ENCODE results near the gene ARL4A. TPM values are rescaled to one million over a fixed set of nuclear protein-coding genes. Genes with fewer than 3 reads are reported as not detected.

ARL4A gene
- total RNA-seq, 1 donor from 2014 or later: 34.9 TPM

DNA sequence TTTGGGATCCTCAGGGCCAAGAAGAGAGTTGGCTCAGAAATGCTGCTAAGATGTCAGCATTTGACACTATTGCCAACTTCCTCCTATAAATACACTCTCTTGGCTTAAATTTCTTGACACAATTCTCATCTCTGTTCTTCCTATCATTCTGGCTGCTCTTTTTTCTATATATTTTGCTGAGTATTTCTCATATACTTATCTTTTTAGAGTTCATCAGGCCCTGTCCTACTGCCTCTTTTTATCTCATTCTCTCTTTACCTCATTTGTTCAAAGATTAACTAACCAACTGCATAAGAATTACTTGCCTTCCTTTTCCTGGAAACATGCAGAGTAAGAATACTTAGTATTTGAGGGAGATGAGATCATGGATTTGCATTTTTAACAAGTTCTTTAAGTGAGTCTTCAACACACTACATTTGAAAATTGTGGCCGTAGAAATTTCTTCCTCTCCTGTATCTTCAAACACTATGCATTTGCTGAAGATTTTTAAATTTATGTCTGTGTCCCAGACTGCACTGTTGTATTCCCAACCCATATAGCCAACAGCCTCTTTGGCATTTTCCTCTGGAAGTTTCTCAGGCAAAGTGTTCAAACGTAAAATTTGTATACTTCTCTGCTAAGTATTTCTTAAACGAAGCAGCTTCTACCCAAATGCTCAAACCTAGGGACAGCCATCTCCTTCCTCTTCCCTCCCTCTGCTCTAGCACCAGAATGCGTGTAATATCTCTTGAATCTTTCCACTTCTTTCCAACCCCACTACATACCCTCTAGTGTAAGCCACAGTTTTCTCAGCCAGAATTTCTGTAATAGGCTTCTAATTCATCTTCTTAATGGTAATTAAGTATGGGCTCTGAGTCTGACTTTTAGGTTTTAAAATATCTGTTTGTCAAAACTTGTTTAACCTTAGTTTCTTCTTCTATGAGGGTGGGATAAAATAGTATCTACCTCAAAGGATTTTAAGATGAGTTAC, 35.5 kb downstream of the ARL4A start:
- no peak for DNase-seq (ENCODE audit: low spot score)

DNA sequence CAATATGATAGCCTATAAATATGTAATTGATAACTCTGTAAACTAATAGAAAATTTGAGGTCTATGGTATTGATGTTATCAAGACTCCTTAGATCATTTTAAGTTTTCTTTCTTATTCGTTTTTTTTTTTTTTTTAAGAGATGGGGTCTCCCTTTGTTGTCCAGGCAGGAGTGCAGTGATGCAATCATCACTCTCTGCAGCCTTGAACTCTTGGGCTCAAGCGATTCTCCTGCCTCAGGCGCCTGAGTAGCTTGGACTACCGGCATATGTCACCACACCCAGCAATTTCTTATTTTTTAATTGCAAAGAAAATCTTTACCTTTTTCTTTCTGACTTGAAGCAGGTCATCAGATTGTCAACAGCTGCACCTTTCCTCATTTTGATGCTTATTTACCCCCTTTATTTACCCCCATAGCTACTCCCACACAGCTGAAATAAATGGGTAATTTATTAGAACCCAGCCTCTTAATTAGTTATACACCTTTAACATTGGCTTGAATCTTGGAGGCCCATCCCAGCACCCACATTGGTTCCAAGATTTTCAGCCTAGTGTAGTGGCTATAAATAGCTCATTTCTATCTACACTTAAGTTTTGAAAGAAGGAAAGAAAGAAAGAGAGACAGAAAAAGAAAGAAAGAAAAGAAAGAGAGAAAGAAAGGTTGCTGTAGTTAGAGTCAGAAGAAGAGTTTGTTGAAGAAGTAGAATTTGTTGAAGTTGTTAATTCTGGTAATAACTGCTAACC, 38.3 kb downstream of the ARL4A start:
- no peak for DNase-seq (ENCODE audit: low spot score)

DNA sequence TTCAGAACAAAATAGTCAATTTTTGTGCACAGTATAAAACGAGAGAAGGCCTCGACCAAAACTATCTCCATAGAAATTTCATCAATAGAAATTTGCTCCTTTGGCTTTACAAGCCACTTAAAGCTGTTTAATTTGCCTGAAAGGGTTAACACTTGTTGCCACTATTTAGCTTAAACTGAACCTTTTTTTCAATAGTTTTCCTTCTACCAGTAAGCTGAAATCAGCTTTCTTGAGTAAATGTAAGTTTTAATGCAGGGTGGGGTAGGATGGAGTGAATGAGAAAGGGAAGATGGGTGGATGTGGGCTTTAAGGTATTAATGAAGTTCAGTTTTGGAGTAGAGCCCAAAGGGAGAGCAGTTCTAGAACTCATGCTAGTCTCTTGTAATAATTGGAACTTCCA, 39.5 kb downstream of the ARL4A start:
- no peak for DNase-seq (ENCODE audit: low spot score)

DNA sequence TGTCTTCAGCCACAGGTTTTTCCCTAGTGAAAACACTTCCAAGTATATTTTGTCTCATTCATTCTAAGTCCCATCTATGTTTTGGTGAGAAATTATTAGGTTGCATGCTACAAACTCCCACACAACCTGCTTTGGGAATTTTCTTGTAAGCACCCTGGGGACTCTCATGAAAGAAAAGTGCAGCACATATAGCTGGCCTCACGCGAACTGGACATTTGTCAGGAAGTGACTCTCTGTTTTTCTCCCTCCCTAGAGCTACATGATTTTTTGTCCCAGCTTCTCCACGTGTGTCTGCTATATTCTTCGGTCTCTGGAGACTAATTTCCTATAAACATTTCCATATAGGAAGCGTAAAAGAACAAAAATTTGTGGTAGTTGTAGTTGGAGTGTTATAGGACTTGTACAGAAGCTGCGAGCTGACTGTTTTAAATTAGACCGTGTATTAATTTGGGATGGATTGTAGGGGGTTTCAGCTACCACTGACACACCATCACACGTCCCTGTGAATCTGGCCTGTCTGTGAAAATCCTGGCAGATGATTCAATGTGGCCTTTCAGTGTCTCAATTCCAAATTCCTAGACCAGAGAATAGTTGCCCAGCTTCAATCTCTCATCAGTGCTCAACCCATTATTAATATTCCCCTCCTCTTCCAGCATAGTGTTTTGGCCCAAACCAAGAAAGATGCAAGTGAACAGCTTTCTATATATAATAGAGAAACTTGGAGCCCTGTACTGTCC, 40.2 kb downstream of the ARL4A start:
- DNase-seq (ENCODE audit: low spot score): no peak

DNA sequence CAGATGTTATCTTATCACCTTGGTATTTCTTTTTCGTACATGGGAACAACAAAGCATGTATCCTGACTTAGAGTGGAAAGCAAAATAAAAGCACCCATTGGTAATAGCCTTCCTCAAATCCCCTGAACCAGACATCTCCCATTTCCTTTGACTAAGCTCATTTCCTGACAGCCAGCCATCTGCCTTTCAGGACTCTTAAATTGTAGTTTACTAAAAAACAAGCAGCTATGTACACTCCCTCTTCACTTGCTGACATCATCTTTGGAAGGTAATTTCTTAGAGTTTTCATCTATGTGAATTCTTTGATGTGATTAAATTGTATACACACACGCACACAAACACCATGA, 40.7 kb downstream of the ARL4A start:
- no peak for DNase-seq (ENCODE audit: low spot score)

DNA sequence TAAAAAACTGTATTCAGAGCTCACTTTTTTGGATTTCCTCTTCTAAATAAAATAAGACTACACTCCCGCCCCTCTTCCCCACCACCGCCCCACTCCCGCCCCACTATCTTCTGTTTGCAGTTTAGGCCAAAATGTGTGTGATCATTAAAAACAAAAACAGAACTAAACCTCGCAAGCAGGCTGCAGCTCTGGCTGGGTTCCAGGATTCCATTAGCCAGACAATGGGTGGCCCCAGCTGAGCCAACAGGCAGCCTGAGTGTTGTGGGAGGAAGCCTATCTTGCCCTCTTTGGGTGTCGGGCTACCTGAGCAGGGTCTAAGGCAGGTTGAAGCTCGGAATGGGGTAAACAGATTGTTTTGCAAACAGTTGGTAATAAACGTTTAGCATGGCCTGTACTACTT, 41.7 kb downstream of the ARL4A start:
- no peak for DNase-seq (ENCODE audit: low spot score)

DNA sequence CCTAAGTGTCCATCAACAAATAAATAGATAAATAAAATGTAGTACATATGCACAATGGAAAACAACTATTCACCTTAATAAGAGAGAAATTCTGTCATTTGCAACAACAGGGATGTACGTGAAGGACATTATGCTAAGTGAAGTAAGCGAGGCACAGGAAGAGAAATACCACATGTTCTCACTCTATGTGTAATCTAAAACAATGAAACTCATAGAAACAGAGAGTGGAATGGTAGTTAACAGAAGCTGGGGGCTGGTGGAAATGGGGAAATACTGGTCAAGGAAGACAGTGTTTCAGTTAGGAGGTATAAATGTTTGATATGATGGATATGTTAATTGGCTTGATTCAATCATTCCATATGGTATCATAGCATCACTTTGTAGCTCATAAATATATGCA, 43.1 kb downstream of the ARL4A start:
- no peak for DNase-seq (ENCODE audit: low spot score)

DNA sequence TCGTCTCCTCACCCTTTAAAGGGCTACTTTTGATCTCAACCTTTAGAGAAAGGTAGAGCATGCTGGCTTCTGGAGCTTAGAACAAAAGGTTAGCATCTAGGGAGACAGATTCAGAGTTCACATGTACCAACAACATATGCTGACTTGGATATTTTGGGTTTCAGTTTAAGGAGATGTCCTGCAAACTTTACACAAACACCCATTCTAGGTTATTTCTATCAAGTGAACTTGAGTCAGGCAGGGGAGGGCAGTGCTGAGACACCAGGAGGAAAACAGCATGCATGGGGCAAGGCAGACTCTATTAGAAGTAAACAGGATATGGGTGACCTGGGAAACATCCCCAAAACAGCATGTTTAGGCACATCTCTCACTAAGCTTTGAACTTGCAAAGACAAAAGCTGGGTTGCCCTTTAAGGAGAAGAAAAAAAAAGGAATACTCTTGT, 43.8 kb downstream of the ARL4A start:
- DNase-seq (ENCODE audit: low spot score): no peak

DNA sequence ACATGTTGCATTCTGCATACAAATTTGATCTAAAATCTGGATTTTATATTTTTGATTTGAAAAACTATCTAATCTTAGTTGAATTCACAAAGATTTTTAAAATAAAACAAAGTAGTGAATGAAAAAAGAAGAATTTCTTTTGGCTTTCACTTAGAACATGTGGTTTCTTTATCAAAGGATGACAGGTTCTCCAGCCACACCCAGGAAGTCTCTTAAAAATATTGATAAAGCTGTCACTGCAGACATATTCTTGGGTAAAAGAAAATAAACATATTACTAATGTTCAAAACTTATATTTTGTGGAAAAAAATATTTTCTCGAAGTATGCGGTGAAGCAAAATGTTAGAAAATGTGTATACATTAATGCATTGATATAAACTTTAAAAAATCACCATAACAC, 44.3 kb downstream of the ARL4A start:
- no peak for DNase-seq (ENCODE audit: low spot score)

DNA sequence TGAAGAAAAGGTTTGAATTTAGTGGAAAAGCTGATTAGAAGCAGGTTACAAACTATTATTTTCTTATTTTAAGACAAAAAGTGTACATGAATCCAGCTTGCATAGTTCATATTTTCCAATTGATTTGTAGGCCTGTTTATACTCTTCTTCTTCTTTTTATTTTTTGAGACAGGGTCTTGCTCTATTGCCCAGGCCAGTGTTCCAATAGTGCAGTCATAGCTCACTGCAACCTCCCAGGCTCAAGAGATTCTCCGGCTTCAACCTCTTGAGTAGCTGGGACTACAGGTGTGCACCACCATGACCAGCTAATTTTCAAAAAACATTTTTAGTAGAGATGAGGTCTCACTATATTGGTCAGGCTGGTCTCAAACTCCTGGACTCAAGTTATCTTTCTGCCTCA, 45.0 kb downstream of the ARL4A start:
- DNase-seq (ENCODE audit: low spot score): no peak

DNA sequence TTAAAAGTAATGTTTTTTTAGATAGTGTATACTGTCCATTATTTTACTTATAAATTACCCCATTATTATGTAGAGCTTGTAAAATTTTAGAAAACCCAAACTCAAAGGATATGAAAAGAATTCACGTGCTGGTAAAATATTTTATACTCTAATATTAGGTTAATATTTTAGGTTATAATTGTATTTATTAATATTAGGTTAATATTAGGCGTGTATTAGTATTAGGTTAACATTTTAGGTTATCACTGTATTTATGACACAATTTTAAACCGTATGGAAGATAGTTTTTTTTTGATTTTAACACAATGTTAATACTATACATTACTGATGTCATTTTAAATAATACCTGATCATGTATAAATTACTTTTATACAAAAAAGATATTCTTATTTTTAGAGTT, 48.5 kb downstream of the ARL4A start:
- DNase-seq (ENCODE audit: low spot score): no peak

DNA sequence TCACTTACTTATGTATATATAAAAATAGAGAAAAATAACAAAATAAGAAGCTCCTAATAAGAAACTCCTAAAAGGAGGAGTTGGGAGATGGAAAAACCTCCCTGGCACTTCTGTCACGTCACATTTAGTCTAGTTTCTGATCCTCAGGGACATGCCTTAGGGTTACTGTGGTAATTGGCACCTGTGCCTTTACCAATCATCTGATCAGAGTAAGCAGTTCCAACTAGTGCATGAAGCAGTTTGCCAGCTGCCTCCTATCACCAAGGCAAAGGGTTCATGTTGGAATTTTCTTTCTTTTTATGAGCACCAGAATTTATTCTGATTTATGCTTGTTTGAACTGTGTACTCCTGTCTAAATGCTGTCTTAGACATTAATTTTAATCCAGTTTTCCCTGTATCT, 49.9 kb downstream of the ARL4A start:
- DNase-seq (ENCODE audit: low spot score): no peak

DNA sequence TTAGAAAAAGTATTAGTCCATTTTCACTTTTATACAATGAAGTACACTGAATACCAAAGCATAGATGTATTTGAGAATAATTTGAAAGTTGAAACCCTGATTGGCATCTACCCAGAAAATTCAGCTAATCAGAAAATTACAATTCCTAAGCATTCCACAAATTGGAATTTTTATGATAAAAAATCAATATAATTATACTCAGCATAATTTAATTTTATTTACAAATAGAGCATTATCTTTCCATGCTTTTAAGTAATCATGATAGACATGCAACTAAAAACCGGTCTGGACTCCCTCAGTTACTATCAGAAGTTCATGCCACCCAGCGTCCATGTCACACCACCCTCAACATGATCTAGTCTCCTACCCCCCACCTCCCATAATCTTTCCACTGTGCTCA, 50.4 kb downstream of the ARL4A start:
- no peak for DNase-seq (ENCODE audit: low spot score)

DNA sequence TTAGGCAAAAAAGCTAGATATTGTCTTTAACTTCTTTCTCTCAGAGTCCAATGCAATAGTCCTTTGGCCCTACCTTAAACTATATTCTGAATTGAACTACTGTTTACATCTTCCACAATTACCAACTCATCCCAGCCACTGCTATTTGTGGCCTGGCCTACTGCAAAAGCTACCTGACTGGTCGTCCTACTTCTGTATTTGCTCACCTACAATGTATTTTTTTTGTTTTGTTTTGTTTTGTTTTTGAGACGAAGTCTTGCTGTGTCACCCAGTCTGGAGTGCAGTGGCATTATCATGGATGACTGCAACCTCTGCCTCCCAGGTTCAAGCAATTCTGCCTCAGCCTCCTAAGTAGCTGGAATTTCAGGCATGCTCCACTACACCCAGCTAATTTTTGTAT, 51.2 kb downstream of the ARL4A start:
- DNase-seq (ENCODE audit: low spot score): no peak

Other genes with a start within 250 kb of the ARL4A start
- 3.9 TPM for gene SCIN, start 116.9 kb upstream of the ARL4A start, total RNA-seq

Data from mesenteric fat pad (tissue), 1 donor.